Hematopoietic multipotent progenitor cell treated with erythropoietin and hydrocortisone succinate and interleukin-3 and kit ligand, for 17 days (in vitro differentiated cells): ENCODE measurements around the gene SLC10A7.

Experiments
- DNase-seq: peaks from one replicate; pipeline ENCODE4 v3.0.0-alpha.2; 2015; ENCODE audit warnings: low spot score

SLC10A7 gene

GRCh38 chr4:146207410-146207809 is 314.3 kb downstream of the SLC10A7 start:
- DNase-seq: no peak
